ENCODE results near the gene SECISBP2L.

- TF ChIP-seq EZH2 (IDR thresholded peaks at IDR 0.05; ENCODE audit: low read depth) (no peak), CTCF (conservative IDR thresholded peaks at IDR 0.05) (no peak)
Observed at GRCh38 chr15:49032601-49033145, 13.6 kb downstream of the SECISBP2L start.
